Stimulated activated memory B cell treated with anti-CD40 and anti-IgM and Interleukin-4, amounts not matched to agents 10 μg/mL and 1 μg/mL and 100 μg/mL, for 72 hours (primary cell): ENCODE data around the gene FAT2.
A peak's percentile ranks its signal among the peaks of the same experiment; 100 is the strongest.
"Not testable (repeated sequence)": the region's sequence is repeated elsewhere in the genome, so short reads cannot be mapped to it uniquely, and the experiment has no call there.

ENCODE experiments used
- ATAC-seq: fragments of 150-1000 bp; cut with Tn5 transposase; 2 replicates; pipeline ENCODE4 v1.10.0; 2021
- H3K27ac Mint-ChIP-seq: one replicate; pipeline ENCODE4 v1.8.0; 2022; ENCODE audit warnings: mild to moderate bottlenecking, mixed read lengths
- H3K27me3 Mint-ChIP-seq: one replicate; pipeline ENCODE4 v1.8.0; 2022; ENCODE audit warnings: mixed read lengths
- H3K36me3 Mint-ChIP-seq: one replicate; pipeline ENCODE4 v1.8.0; 2022; ENCODE audit warnings: mixed read lengths
- H3K4me1 Mint-ChIP-seq: one replicate; pipeline ENCODE4 v1.8.0; 2022; ENCODE audit warnings: mixed read lengths
- H3K4me3 Mint-ChIP-seq: one replicate; pipeline ENCODE4 v1.8.0; 2022; ENCODE audit warnings: mild to moderate bottlenecking, moderate library complexity, mixed read lengths
- H3K9me3 Mint-ChIP-seq: one replicate; pipeline ENCODE4 v1.8.0; 2022; ENCODE audit warnings: mixed read lengths

The FAT2 gene

GRCh38 chr5:151579146-151579545, 12.0 kb downstream of the FAT2 start:
- not testable (repeated sequence) for H3K27me3 Mint-ChIP-seq, H3K4me3 Mint-ChIP-seq, H3K36me3 Mint-ChIP-seq, ATAC-seq, H3K9me3 Mint-ChIP-seq
- H3K4me1 Mint-ChIP-seq = peaks cover 24% of the 10 kb centered on the region
- peak overlapping the region; percentile 89 for H3K27ac Mint-ChIP-seq

DNA sequence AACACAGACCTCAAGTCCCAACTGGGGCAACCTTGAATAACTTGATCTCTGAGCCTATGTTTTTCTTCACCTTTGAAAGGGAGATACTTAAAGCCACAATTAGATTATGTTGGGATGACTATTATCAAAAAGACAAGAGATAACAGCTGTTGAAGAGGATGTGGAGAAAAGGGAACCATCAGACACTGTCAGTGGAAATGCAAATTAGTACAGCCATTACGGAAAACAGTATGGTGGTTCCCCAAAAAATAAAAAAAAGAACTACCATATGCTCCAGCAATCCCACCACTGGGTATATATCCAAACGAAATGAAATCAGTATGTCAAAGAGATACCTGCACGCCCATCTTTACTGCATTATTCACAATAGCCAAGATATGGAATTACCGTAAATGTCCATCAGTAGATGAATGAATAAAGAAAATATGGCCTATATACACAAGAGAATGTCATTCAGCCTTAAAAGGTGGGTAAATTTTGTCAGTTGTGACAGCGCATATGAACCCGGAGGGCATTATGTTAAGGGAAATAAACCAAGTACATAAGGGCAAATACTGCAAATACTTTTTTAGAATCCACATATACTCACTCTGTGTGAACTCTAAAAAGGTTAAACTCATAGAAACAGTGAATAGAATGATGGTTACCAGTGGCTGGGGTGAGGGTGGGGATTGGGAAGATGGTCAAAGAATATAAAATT, 12.7 kb downstream of the FAT2 start:
- H3K27ac Mint-ChIP-seq = peak overlapping the region; percentile 89
- H3K36me3 Mint-ChIP-seq = no peaks in the 10 kb centered on the region
- H3K4me1 Mint-ChIP-seq = peaks cover 24% of the 10 kb centered on the region
- no peaks in the 10 kb centered on the region for H3K9me3 Mint-ChIP-seq
- ATAC-seq = peak; percentile 55
- H3K4me3 Mint-ChIP-seq = no peak overlapping the region
- no peaks in the 10 kb centered on the region for H3K27me3 Mint-ChIP-seq

GRCh38 chr5:151577566-151577965, 13.6 kb downstream of the FAT2 start:
- H3K4me1 Mint-ChIP-seq = peaks cover 24% of the 10 kb centered on the region
- H3K4me3 Mint-ChIP-seq = no peak overlapping the region
- H3K27me3 Mint-ChIP-seq = no peaks in the 10 kb centered on the region
- H3K27ac Mint-ChIP-seq = peak overlapping the region; percentile 89
- H3K9me3 Mint-ChIP-seq = no peaks in the 10 kb centered on the region
- peak; percentile 69 for ATAC-seq
- H3K36me3 Mint-ChIP-seq = no peaks in the 10 kb centered on the region

- H3K27ac Mint-ChIP-seq = no peak overlapping the region
- H3K9me3 Mint-ChIP-seq = no peaks in the 10 kb centered on the region
- no peaks in the 10 kb centered on the region for H3K36me3 Mint-ChIP-seq
- H3K4me1 Mint-ChIP-seq = peaks cover 39% of the 10 kb centered on the region
- H3K27me3 Mint-ChIP-seq = no peaks in the 10 kb centered on the region
- ATAC-seq = no peak
- no peak overlapping the region for H3K4me3 Mint-ChIP-seq
These were observed 16.6 kb downstream of the FAT2 start for GRCh38 chr5:151574444-151574996.

GRCh38 chr5:151572657-151573368, 18.3 kb downstream of the FAT2 start:
- ATAC-seq = no peak

DNA sequence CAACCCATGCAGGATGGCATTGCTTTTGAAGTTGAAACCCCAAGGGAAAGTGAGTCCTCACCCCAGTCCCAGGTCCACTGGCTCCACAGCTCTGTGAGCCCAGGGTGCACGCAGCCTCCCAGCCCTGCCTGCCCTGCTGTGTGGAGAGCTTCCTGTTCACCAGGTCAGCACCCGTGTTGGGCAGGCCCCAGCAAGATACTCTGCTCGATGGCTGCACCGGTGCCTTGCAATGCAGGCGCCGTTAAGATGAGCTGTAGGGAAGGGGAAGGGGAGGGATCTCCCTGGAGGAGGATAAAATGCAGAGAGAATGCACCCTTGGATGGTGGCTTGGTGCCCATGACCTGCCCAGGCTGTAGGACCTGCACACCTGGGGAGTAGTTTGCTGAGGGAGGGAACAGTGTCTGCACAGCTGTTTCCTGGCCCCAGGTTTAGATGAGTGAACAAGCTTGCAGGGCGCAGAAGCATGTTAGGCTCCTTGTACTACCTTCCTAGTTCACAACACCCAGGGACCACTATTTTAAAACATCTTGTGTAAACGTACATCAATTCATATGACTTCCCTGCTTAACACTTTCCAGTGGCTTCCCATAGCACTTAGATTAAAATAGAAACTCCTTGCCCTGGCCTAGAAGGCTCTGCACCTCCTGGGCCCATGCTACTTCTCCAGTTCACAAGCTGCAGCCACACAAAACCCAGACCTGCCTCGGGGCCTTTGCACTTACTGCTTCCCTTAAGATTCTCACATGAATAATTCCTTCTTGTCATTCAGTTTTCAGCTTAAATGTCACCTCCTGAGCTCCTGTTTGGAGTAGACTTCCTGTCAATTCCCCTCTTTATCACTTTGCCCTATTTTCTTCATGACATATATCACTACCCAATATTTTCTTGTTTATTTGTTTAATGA, 19.6 kb downstream of the FAT2 start:
- ATAC-seq = no peak
- H3K36me3 Mint-ChIP-seq = no peaks in the 10 kb centered on the region
- no peaks in the 10 kb centered on the region for H3K27me3 Mint-ChIP-seq
- H3K4me3 Mint-ChIP-seq = no peak overlapping the region
- H3K4me1 Mint-ChIP-seq = peaks cover 26% of the 10 kb centered on the region
- H3K27ac Mint-ChIP-seq = no peak overlapping the region
- H3K9me3 Mint-ChIP-seq = no peaks in the 10 kb centered on the region

More at GRCh38 chr5:151572657-151573368, 18.3 kb downstream of the FAT2 start:
- peaks cover 37% of the 10 kb centered on the region for H3K4me1 Mint-ChIP-seq
- H3K4me3 Mint-ChIP-seq = no peak overlapping the region
- H3K9me3 Mint-ChIP-seq = no peaks in the 10 kb centered on the region
- no peaks in the 10 kb centered on the region for H3K36me3 Mint-ChIP-seq
- no peak overlapping the region for H3K27ac Mint-ChIP-seq
- H3K27me3 Mint-ChIP-seq = no peaks in the 10 kb centered on the region

GRCh38 chr5:151570512-151571269, 20.4 kb downstream of the FAT2 start:
- Mint-ChIP-seq H3K27me3 (no peaks in the 10 kb centered on the region), H3K27ac (no peak overlapping the region), H3K4me3 (no peak overlapping the region), H3K9me3 (no peaks in the 10 kb centered on the region), H3K36me3 (no peaks in the 10 kb centered on the region), H3K4me1 (peaks cover 26% of the 10 kb centered on the region)
- no peak for ATAC-seq

DNA sequence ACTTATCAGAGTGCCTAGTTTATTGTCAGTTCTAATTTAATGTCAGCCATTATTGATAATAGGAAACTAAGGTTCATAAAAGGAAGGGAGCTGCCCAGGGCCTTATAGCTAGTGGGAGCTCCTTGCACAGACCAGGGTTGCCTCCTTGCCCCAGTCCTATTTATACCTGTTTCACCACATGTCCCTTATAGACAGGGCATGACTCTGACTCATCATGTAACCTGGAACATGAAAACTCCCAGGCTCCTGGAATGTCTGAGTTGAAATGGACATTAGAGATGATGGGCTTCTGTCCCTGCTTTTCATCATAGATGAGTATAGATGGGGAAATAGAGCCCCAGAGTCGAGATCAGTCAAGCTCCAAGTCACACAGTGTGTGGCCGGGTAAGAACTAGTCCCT, 21.1 kb downstream of the FAT2 start:
- Mint-ChIP-seq H3K27ac (no peak overlapping the region), H3K4me1 (peaks cover 26% of the 10 kb centered on the region), H3K27me3 (no peaks in the 10 kb centered on the region), H3K9me3 (no peaks in the 10 kb centered on the region), H3K4me3 (no peak overlapping the region), H3K36me3 (no peaks in the 10 kb centered on the region)
- ATAC-seq = no peak

GRCh38 chr5:151569132-151570046, 21.7 kb downstream of the FAT2 start:
- no peaks in the 10 kb centered on the region for H3K36me3 Mint-ChIP-seq
- no peak overlapping the region for H3K4me3 Mint-ChIP-seq
- no peaks in the 10 kb centered on the region for H3K27me3 Mint-ChIP-seq
- no peaks in the 10 kb centered on the region for H3K9me3 Mint-ChIP-seq
- H3K4me1 Mint-ChIP-seq = peaks cover 26% of the 10 kb centered on the region
- H3K27ac Mint-ChIP-seq = peak overlapping the region; percentile 81
- peak; percentile 80 for ATAC-seq

GRCh38 chr5:151568036-151568435, 23.1 kb downstream of the FAT2 start:
- Mint-ChIP-seq H3K9me3 (no peaks in the 10 kb centered on the region), H3K4me1 (peaks cover 26% of the 10 kb centered on the region), H3K36me3 (no peaks in the 10 kb centered on the region), H3K27ac (no peak overlapping the region), H3K27me3 (no peaks in the 10 kb centered on the region), H3K4me3 (no peak overlapping the region)
- no peak for ATAC-seq

GRCh38 chr5:151565971-151566370, 25.2 kb downstream of the FAT2 start:
- H3K4me3 Mint-ChIP-seq = no peak overlapping the region
- H3K27me3 Mint-ChIP-seq = no peaks in the 10 kb centered on the region
- ATAC-seq = no peak
- no peak overlapping the region for H3K27ac Mint-ChIP-seq
- no peaks in the 10 kb centered on the region for H3K9me3 Mint-ChIP-seq
- no peaks in the 10 kb centered on the region for H3K36me3 Mint-ChIP-seq
- H3K4me1 Mint-ChIP-seq = peaks cover 14% of the 10 kb centered on the region

DNA sequence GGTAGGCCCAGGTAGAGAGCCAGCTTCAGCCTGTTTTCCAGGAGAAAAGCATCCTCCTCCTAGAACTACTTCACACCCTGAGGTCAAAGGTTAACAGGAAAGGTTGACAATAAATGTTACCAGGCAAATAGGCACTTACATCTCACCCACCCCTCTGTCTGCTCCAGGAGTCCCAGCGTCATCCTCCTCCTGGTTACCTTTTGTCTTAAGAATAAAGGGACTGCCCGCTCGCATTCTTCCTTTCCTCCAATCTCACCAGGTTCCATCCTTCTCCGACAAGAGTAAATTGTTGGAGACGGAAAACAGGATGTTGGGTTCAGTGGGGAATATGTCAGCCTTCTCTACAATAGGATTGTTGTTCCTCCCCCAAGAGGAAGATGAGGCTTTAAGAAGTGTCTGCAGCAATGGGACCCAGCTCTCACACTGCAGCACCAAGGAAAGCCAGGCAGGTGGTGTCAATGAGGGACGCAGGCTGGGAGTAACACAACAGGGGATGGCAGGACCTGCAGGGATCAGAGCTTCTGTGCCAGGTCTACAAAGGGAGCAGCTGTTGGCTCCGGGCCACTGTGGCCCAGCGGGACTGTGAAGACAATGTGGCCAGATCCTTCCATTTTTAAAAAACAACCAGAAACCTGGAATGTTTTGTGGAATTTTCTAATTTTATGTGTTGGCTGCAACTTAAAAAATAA, 29.0 kb downstream of the FAT2 start:
- H3K9me3 Mint-ChIP-seq = no peaks in the 10 kb centered on the region
- ATAC-seq = no peak
- H3K4me1 Mint-ChIP-seq = peaks cover 2% of the 10 kb centered on the region
- H3K4me3 Mint-ChIP-seq = no peak overlapping the region
- H3K36me3 Mint-ChIP-seq = no peaks in the 10 kb centered on the region
- no peaks in the 10 kb centered on the region for H3K27me3 Mint-ChIP-seq
- no peak overlapping the region for H3K27ac Mint-ChIP-seq

DNA sequence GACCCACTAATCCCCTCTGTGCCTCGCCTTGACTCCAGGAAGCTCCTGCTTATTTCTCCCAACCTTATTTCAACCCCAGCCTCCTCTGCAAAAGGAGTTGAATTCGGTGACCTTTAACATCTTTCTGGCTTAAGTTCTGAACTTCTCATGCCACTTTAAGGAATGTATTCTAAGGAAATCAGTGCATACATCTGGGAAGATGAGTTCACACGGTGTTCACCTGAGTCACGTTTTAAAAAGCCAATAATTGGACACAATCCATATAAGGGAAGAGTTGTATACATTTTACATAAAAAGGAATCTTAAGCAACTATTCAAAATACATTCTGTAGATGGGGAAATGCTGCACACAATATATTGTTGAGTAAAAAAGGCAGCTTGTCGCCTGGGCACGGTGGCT, 33.2 kb downstream of the FAT2 start:
- no peak overlapping the region for H3K27ac Mint-ChIP-seq
- H3K4me3 Mint-ChIP-seq = no peak overlapping the region

More for the DNA sequence above, 33.2 kb downstream of the FAT2 start:
- Mint-ChIP-seq H3K27me3 (no peaks in the 10 kb centered on the region), H3K9me3 (no peaks in the 10 kb centered on the region), H3K36me3 (no peaks in the 10 kb centered on the region), H3K4me1 (peaks cover 16% of the 10 kb centered on the region)
- no peak for ATAC-seq
